ENCODE data around the gene LRRC46.

Gene LRRC46, protein sequence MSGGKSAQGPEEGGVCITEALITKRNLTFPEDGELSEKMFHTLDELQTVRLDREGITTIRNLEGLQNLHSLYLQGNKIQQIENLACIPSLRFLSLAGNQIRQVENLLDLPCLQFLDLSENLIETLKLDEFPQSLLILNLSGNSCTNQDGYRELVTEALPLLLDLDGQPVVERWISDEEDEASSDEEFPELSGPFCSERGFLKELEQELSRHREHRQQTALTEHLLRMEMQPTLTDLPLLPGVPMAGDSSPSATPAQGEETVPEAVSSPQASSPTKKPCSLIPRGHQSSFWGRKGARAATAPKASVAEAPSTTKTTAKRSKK

DNA sequence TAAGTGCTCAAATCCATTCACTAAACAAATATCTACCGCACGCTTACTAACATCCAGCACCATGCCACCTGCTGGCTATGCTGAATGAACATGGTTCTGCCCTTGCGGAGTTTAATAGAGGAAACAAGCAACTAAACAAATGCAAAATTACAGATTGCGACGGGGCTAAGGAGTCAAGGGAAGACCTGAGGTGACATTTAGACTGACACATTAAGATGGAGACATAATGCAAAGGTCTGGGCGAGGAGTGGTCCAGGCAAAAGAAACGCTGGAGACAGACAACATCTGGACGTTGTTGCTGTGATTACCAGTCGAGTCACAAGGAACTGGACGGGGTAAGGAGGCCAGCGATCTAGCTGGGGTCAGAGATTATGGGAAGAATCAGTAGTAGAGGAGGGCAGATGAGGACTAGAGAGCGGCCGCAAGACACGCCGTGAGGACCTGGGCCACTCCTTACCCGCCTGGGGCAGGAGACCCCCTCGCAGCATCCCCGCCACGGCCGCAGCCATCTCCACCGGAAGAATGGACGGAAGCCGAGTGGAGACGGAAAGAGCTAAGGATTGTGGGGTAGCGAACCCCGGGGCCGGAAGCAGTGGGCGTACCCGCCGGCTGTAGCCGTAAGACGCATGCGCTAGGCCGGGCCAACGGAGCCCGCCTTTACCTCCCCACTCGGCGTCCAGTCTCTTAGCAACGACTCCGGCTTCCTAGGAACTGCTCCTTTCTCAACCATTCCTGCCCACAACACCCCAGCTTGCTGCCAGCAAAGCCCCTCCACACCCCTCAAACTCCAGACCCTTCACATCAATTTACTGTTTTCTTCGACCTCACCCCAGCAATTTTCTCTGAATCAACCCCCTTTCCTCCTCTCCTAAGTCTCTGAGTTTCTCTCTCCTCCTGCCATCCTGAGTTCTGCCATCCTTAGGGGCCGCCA, at the start of gene LRRC46, which contains the start of gene MRPL10:
Gene LRRC46 (plus strand): TSS at position 668 of the 931 bp plus-strand sequence. CDS start 320 bp downstream, outside the sequence.
Gene MRPL10 (minus strand): TSS at position 539 of the 931 bp plus-strand sequence. CDS start 30 bp downstream, at position 509.
- peak; percentile 86 to 92 for DNase-seq (ENCODE audit: low read depth in 2 of 2)

DNA sequence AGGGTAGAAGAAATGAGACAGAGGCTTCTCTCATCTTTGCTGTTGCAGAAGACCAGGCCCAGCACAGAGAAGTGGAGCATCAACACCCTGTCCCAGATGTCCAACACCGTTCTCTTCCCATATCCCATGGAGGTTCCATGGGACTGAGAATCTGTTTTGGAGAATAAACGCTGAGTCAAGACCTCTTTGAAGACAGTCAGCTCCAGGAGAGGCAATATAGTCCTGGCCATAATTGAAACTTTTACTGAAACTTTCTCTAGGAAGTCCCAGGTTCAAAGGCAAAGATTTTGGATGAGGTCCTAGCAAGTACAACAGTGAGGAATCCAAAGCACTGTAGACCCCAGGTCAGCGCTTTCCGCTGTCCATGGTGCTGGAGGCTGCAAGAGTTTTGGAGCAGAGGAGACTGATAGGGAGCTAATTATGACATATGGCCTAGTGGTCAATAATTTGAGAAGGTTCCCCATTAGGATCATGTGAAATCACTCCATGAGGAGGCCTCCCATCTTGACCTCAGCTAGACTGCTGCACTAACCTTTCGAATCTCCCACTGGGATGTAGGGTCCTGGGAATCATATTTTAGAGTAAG, 45.8 kb upstream of the LRRC46 start:
- peak in 1 of 2 donors; percentile 26 for DNase-seq (ENCODE audit: low read depth in 2 of 2)

DNA sequence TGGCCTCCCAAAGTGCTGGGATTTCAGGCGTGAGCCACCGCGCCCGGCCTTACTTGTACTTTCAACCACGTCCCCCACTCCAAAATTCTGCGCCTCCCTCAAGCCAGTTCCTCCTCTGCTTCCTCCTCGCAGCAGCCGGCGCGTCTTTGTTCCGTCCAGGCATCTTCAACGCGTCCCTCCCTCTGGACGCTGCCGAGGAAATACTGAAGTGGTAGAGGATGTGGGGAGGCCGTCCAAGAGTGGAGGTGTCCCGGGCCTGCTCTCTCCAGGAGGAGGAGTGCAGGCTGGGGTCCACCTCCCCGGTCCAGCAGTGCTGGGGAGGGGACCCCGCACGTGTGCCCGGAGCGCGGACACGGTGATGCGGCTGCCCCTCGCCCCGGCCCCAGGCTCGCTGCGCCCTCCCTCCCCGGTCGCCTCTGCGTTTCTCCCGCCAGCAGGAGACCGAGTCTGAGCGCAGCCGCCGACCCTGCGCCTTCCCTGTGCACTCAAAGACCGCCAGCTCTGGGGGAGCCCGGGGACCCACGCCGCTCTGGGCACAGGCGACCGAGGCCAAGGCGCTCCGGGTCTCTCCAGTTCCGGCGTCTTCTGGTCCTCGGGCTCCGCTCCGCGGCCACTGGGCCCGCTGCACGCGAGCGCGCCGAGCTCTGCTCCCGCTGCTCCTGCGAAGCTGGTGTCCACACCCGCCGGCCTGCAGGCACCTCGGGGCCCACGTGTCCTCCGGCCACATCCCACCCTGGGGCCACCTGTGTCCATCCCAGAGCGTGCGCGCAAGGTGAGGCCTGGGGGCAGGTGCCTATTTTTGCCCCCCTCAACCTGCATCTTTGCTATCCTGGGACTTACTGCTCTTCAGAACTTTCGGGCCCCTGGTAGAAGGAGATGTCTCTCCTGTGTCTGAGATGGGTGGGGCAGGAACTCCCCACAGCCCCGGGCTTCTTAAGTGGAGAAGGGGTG, 41.6 kb upstream of the LRRC46 start:
- DNase-seq (ENCODE audit: low read depth in 2 of 2): peak; percentile 48 to 50

DNA sequence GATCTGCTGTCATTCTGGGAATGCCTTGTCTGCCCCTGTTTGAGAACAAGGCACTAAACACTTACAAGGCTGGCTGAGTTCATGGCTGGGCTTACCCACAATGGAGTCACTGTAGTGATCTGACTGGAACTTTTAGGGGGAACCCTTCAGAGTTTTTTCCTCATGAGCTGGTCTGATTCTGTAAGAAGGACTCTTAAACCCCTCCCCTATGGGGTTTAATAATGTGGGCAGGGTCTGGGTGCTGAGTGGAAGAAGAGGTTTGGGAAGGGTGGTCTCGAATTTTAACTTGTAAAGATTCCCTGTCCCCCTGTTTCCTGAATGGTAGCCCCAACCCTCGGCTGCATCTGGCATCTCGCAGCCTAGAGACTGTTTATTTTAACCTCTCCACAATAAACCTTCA, 40.4 kb upstream of the LRRC46 start:
- no peak for DNase-seq (ENCODE audit: low read depth in 2 of 2)

DNA sequence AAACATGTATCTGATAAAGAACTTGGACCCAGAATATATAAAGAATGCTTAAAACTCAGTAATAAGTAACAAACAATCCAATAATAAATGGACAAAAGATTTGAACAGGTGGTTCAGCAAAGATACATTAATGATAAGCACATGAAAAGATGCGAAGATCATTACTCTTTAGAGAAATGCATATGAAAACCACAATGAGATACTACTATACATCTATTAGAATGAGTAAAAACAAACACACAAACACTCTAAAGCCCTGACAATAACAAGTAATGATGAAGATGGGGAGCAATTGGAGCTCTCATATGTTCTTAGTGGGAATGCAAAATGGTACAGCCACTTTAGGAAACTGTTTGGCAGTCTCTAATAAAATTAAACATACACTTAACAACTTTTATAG, 39.0 kb upstream of the LRRC46 start:
- no peak for DNase-seq (ENCODE audit: low read depth in 2 of 2)

DNA sequence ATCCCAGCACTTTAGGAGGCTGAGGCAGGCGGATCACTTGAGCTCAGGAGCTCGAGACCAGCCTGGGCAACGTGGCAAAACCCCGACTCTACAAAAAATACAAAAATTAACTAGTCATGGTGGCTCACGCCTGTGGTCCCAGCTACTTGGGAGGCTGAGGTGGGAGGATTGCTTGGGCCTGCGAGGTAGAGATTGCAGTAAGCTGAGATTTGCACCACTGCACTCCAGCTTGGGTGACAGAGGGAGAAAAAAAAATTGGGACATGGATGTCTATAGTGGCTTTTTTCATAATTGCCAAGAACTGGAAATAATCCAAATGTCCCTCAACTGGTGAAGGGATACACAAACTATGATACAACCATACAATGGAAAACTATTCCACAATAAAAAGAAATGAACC, 38.5 kb upstream of the LRRC46 start:
- DNase-seq (ENCODE audit: low read depth in 2 of 2): no peak

DNA sequence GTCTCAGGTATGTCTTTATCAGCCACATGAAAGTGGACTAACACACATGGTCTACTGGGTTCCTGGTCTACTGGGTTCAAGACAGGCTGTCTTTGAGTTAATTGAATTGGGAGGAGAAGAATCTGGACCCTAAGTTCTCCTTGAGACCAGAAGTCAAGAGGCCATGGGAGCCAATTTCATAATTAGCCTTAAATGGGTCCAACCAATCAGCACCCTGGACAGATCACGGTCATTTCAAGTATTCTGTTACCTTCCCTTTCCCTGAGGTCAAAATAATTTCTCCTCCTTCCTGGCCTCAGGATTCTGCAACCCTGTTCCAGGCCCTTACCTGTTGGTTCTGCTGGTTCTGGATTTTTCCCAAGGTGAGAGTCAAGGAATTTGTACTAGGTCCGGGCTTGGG, 33.7 kb upstream of the LRRC46 start:
- no peak for DNase-seq (ENCODE audit: low read depth in 2 of 2)

DNA sequence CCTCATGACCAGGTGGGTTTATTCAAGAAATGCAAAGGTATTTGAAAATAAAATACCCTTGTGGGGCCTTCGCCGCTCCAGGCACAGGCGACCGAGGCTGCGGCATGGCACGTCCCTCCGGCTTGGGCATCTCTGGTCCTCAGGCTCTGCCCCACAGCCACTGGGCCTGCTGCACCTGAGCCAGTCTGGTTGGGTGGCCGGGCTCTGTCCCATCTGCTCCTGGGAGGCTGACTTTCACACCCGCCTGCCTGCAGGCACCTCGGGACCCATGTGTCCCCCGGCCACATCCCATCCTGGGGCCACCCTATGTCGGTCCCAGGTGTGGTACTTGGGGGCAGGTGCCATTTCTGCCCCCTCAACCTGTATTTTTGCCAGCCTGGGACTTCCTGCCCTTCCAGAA, 30.8 kb upstream of the LRRC46 start:
- DNase-seq (ENCODE audit: low read depth in 2 of 2): no peak

DNA sequence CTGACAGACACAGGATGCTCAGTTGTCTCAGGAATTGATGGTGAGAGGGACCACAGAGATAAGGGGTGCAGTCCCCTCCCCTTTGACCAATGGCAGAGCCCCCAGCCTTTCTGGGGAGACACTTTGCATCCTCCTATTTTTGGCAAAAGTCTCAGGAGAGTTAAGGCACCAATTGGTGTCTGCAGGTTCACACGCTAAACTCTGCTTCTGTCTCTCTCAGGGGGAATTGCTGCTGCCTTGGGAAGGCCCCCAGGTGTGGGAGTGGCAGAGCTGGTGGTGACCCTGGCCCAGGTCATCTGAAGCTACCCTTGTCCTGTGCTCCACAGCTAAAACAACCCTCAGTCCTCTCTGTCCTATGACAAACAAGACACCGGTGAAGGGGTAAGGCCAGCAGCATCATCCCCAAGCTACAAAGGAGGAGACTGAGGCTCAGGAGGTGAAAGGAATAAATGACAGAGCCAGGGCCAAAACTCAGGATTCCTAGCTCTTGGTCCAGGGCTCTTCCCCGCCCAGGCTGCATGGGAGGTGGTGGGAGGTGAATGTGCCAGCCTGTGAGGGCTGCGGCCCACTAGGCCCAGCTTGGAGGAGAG, 30.2 kb upstream of the LRRC46 start:
- no peak for DNase-seq (ENCODE audit: low read depth in 2 of 2)

DNA sequence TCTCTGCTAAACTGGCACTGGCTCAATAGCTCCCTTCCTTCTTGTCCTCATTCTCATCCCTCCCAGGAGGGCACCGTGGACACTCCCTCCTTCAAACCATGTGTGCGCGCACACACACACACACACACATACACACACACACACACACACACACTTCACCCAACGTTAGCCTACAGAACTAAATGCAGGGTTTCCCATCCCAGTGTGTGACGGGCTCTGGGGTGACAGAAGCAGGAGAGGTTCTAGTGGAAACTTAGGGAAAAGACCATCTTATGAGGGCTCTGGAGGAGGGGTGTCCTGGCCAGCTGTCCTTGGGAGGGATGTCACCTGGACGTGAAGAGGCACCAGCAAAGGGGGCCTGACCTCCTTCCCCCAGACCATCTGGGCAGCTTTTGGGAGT, 29.6 kb upstream of the LRRC46 start:
- DNase-seq (ENCODE audit: low read depth in 2 of 2): no peak

DNA sequence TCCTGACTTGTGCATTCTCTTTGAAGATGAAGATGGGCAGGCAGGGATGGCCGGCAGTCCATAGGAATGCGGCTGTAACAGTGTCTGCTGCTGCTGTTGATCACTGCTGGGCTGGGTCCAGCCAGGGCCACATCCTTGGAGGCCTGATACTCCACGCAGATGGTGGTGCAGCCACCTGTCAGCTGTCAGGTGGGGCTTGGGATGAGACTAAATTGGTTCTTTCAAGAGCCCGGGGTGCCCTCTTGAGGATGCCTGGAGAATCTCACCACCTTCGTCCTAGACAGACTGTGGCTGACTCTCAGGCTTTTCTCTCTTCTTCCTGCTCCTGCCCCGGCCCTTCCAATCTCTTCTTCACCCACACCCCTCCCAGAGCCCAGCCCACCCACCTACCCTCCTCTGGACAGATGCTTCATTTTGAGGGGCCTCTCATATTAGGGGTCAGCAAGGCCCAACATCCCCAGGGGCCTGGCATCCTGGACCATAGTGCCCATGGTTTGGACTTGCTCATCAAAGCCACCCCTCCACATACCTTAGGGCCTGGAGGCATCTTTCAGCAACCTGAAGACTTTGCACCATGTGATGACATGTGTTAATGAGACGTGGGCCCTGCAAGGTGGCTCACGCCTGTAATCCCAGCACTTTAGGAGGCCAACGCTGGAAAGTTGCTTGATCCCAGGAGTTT, 29.0 kb upstream of the LRRC46 start:
- peak; percentile 30 for DNase-seq (ENCODE audit: low read depth in 2 of 2)

DNA sequence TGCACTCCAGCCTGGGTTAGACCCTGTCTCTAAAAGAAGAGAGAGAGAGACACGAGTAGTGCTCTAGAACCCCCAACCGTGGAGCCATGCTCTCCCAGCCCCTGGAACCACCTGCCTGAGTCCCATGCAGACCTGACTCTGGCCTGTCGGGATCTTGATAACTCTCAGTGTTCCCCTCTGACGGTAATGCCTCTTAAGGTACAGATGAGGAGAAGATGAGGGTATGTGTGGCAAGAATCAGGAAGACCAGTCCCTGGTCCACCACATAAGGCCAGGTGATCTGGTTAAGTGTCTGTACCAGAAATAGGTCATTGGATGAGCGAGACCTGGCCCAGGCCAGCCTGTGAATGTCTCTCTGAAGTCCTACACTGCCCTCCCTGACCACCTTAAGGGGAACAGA, 28.3 kb upstream of the LRRC46 start:
- DNase-seq (ENCODE audit: low read depth in 2 of 2): no peak

DNA sequence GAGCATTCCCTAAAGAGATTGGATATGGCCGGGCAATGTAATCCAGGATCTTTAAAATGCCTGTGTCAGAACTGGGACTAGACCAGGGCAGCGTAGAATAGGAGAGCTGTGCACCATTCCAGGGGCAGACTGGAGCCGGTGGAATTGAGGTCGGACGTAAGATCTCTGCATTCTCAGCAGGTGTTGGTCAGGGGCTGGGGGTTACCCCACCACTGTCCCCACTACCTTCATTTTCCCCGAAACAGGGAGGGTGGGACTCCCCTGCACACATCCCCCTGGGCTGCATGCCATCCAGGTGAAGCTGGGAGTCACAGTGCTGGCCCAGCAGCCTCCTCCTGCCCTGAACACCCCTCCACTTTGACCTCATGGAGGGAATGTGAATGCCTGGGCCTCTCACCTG, 27.7 kb upstream of the LRRC46 start:
- DNase-seq (ENCODE audit: low read depth in 2 of 2): no peak

DNA sequence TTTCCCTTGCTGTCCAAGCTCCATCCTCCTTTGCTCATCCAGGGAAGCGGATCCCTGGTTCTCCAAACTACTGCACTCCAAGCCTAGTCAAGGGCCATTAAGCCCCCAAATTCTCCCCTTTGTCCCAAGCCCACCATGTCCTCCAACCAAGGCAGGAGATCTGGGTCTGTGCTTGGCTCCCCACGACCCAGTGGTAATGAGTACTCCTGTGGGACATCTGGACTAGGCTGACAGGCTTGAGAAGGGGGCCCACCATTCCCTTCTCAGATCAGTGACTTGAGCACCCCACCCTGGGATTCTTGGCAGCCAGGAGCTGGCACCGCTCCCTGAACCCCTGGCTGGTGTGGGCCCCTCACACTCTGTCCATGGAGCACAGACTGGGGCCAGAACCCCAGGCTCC, 27.0 kb upstream of the LRRC46 start:
- DNase-seq (ENCODE audit: low read depth in 2 of 2): no peak

DNA sequence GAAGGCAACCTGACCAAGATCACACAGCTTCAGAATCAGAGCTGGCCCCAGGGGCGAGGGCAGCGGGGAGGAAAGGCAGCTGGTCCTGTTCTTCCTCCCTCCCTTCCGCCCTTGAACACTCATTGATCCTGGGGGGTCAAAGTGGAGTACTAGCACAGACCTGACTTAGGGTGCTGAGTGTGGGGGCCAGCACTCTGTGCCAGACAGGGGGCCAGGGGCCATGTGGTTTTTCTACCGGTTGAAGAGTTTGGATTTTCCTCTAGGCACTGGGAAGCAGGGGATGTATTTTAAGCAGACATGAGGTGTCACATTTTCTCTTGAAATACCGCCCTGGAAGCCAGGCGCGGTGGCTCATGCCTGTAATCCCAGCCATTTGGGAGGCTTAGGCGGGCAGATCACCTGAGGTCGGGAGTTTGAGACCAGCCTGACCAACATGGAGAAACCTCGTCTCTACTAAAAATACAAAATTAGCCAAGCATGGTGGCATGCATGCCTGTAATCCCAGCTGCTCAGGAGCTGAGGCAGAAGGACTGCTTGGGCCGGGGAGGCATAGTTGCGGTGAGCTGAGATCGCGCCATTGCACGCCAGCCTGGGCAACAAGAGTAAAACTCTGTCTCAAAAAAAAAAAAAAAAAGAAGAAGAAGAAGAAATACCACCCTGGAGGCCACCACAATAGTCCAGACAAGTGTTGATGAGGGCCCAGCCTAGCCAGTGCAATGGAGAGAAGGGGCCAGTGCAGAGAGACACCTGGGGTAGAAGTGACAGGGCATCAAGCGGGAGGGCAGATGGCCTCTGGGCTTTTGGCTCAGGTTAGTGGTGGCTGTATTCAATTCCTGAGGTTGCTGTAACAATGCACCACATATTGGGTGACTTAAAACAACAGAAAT, 25.2 kb upstream of the LRRC46 start:
- DNase-seq (ENCODE audit: low read depth in 2 of 2): no peak

DNA sequence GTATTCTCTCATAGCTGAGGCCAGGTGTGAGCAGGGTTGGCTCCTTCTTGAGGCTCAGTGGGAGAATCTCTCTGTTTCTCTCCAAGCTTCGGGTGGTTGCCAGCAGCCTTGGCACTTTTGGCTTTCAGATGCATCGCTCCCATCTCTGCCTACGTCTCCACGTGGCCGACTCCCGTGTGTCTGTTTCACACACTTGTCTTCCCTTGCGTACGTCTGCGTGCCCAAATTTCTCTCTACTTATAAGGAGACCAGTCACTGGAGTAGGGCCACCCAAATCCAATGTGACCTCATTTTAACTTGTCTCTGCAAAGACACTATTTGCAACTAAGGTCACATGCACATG, 24.6 kb upstream of the LRRC46 start:
- DNase-seq (ENCODE audit: low read depth in 2 of 2): no peak

DNA sequence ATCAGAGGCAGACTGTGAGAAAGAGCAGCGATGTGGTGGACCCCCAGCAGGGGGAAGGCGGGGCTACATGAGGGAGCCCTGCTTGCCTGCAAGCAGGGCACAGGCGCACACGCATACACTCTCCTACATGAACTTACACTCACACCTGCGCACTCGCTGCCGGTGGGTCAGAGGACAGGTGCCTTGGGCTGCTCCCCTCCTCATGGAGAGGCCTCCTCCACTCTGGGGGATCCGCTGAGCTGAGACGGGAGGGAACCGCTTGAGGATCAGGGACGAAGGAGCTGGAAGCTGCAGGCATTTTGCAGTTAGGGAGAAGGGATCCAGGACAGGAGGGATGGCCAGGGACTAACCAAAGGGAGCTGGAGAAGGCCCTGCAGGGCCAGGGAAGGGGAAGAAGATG, 24.0 kb upstream of the LRRC46 start:
- DNase-seq (ENCODE audit: low read depth in 2 of 2): no peak

DNA sequence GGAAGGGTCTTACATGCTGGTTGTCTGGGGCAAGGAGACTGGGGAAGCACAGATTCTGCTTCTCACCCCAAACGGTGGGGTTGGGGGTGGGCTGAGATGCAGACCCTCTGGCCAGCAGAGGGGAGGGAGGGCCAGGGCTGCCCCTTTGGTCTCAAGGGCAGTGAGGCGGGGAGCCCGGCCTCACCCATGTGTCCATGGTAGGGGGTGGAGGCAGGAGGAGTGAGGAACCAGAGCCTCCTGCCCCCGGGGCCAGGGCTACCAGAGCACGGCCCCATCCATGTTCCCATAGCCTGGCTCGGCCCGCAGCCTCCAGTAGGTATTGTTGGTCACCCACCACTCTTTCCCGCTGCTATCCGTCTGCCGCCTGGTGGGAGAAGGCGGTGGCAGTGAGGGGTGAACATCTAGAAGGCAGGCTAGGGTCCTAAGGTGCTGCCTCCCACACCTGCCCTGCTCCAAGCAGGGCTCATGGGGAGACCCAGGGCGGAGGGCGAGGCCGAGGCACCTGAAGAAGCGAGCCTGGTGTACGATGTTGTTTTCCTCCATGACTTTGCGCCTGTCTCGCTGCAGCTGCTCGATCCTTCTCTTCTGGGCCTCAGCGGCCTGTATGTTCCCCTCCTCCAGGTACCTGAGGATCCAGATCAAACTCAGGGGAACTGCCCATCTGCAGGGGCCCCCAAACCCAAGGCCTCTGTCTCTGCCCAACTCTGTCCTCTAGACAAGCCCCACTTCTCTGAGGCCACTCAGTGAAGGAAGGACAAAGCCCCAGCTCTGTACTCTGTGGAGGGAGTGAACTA, 23.2 kb upstream of the LRRC46 start:
- no peak for DNase-seq (ENCODE audit: low read depth in 2 of 2)

All from stimulated activated CD8-positive, alpha-beta memory T cell treated with anti-CD3 and anti-CD28 coated beads, Interleukin-2, amount 100 ng/mL, for 48 hours (primary cell).